Fibroblast of skin of back (primary cell): ENCODE data around the gene ANKRD12.
A peak's percentile ranks its signal among the peaks of the same experiment; 100 is the strongest.

Experiments
- DNase-seq: peaks from one replicate; pipeline ENCODE4 v3.0.0-alpha.2; 2013

Gene ANKRD12

DNA sequence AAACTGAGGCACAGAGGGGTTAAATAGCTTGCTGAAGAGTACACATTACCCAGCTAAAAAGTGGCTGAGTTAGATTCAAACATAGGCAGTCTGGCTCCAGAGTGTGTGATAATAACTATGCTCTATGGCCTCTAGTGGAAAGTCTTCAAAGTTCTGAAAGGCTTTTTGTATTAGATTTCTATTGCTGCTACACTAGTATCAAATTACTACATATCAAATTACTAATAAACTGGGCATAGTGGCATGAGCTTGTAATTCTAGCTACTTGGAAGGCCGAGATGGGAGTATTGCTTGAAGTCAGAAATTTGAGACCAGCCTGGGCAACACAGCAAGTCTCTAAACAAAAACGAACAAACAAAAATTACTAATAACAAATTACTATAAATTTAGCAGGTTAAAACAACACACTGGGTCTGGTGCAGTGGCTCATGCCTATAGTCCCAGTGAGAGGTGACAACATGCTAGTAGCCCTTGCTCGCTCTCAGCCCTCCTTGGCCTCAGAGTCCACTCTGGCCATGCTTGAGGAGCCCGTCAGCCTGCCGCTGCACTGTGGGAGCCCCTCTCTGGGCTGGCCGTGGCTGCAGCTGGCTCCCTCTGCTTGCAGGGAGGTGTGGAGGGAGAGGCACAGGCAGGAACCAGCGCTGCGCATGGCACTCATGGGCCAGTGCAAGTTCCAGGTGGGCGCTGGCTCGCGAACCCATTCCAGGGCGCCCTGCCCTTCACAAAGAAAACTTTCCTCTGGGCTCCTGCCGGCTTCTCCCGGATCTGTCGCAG lies 159.8 kb downstream of the ANKRD12 start:
- no peak for DNase-seq

DNA sequence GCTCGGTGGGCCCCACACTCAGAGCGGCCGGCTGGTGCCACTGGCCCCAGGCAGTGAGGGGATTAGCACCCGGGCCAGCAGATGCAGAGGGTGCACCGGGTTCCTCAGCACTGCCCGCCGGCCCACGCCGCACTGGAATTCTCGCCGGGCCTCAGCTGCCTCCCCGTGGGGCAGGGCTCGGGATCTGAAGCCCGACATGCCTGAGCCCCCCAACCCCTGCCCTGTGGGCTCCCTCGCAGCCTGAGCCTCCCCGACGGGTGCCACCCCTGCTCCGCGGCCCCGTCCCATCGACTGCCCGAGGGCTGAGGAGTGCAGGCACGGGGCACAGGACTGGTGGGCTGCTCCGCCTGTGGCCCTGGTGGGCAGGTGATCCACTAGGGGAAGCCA lies 160.4 kb downstream of the ANKRD12 start:
- no peak for DNase-seq

DNA sequence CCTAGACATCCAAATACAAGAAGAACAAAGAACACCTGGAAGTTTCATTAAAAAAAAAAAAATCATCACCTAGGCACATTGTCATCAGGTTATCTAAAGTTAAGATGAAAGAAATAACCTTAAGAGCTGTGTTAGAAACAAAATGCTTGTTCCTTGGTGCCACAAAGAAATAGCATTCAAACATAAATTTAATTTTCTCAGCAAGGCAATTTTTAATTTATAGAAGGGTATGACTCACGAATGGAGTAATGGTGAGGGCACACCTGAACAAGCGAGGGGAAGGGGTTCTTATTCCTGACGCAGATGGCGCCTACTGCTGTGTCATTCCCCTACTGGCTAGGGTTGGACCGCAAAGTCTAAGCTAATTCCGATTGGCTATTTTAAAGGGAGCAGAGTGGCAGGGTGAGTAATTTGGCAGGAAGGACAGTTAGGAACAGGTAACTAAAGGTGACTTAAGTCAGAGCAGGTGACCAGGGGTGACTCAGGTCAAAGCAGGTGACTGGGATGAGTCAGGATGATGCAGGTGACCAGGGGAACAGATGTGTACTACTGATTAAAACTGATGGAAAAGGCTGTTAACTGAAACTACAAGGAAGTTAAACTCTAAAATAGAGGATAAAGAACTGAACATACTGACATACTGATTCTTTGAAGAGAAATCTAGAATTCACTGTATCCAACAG lies 167.9 kb downstream of the ANKRD12 start:
- no peak for DNase-seq

DNA sequence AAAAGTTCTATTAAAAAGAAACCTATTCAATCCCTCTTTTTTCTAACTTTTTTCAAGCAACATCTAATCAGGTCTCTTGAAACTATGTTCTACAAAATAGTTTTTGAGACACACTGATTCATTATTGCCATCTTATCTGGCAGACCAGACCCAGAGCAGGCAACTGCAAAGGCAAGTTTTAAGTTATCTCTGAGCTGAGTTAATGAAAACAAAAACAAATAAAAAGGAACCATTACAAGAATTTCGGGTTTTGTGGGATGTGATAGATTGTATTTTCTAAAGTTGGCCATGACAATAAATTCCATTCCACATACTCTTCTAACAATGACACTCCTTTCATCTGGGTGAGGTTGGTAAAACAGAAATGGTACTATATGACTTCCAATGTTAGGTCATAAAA lies 182.8 kb downstream of the ANKRD12 start:
- DNase-seq: no peak

DNA sequence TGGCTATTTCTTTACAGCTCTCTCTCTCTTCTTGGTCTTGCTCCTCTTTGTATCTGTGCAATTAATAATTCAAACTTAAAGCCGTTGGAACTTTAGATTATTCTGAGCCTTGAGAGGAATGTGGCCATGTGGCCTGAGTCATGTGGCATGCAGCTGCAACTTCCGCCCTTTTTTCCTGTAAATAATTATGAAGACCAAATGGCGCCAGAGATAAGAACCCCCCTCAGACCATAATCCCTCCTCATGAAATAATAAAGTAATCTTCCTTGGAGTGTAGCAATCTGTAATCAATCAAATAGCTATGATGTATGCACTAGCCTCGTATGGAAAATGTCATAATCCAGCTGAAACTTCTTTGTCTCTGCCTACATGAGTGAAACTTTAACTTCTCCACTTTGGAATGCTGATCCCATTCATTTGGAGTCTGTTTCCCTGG lies 184.5 kb downstream of the ANKRD12 start:
- peak; percentile 80 for DNase-seq

DNA sequence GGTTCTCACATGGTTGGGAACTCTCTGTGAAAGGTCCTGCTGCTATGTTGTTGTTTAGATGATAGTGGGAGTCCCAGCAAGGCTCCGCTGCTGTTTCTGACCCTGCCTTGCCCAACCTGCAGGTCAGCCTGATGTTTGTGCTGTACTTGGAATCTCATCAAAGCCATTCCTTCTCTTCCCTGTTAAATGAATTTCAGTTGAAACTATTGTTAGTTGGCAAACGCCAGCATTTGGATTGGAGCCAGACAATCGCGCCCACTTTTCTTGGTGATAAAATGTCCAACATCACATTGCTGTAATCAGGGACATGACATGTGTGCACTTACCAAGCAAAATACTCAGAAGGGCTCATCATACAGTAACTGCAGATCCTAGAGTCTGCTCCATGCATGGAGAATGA lies 185.2 kb downstream of the ANKRD12 start:
- no peak for DNase-seq

DNA sequence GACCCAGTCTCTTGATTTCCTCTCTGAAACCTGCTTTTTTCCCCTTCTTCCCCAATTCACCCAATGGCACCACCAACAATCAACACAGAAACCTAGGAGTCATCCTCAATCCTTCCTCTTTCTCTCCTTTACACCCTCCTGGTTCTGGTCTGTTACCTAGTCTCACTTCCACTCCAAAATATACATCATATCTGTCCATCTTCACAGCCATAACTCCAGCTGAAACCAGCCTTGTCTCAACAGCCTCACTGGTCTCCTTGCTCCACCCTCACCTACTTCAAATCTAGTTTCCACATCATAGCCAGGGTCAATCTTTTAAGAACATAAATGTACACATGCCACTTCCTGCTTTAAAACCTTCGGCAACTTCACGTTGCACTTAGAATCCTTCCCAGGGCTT lies 186.2 kb downstream of the ANKRD12 start:
- DNase-seq: no peak

DNA sequence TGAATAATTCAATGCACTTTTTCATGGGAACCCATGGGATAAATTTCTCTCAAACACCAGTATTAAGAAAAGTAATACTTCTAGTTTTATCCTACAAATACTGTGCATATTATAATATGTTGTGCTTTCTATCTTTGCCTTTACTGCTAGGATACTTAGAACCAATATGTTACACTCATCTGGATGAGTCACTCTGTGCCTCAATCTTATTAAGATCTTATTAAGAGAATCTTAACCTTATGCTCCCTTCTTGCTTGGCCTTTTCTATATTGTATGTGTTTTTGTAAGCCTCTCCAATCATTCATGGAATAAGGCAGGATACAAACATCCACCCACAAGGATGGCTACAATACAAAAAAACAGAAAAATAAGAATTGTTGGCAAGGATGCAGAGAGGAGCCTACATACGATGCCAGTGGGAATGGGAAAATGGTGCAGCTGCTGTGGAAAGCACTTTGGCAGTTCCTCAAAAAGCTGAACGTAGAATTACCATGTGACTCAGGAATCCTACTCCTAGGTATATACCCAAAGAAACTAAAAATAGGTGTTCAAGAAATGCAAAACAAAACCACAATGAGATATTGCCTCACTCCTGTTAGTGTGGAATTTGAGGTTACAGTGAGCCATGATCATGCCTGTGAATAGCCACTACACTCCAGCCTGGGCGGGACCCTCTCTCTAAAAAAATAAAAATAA lies 187.3 kb downstream of the ANKRD12 start:
- no peak for DNase-seq

DNA sequence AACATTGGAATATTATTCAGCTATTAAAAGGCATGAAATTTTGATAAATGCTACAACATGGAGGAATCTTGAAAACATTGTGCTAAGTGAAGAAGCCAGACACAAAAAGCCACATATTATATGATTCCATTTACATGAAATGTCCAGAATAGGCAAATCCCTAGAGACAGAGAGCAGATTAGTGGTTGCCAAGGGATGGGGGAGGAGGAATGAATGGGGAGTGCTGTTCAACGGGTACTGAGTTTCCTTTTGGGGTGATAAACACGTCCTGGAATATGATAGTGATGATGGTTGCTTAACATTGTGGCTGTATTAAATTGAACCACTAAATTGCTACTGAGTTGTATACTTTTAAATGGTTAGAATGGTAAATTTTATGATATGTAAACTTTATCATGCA lies 189.1 kb downstream of the ANKRD12 start:
- no peak for DNase-seq

DNA sequence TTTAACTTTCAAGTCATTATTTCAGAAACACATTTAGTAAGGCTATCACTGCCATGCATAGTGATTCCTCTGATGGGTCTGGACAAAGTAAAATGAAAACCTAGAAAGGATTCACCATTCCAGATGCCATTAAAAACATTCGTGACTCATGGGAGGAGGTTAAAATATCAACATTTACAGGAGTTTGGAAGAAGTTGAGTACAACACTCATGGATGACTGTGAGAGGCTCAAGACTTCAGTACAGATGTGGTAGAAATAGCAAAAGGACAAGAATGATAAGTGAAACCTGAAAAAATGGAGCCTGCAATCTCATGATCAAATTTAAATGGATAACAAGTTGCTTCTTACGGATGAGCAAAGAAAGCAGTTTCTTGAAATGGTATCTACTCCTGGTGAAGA lies 192.2 kb downstream of the ANKRD12 start:
- DNase-seq: no peak

DNA sequence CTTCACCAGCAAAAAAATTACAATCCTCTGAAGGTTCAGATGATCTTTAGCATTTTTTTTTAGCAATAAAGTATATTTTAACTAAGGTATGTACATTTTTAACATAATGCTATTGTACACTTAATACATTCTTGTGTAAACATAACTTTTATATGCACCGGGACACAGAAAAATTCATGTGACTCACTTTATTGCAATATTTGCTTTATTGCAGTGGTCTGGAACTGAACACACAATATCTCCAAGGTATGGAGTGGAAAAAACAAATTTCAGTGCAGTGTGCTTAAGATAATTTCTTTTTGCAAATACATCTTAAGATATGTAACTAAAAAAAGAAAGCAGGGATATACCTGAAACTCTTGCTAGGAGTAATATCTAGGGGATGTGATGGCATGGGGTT lies 192.9 kb downstream of the ANKRD12 start:
- DNase-seq: no peak

DNA sequence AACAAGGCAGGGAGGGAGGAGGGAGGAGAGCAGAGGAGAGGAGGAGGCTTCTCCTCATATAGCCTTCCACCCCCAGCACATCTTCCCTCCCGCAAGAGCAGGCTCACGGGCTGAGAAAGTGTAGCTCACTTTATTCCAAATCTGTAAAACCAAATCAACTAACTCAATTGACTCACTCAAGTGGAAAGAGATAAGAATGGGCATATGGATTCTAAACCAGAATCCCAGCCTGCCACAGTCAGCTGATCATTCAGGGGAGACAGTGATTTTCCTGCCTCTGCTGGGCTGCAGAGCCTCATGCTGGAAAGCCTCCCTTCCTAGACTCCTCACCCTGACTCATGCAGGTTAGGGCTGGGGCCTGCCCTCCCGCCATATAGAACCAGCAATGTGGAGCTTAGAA lies 193.8 kb downstream of the ANKRD12 start:
- DNase-seq: no peak

DNA sequence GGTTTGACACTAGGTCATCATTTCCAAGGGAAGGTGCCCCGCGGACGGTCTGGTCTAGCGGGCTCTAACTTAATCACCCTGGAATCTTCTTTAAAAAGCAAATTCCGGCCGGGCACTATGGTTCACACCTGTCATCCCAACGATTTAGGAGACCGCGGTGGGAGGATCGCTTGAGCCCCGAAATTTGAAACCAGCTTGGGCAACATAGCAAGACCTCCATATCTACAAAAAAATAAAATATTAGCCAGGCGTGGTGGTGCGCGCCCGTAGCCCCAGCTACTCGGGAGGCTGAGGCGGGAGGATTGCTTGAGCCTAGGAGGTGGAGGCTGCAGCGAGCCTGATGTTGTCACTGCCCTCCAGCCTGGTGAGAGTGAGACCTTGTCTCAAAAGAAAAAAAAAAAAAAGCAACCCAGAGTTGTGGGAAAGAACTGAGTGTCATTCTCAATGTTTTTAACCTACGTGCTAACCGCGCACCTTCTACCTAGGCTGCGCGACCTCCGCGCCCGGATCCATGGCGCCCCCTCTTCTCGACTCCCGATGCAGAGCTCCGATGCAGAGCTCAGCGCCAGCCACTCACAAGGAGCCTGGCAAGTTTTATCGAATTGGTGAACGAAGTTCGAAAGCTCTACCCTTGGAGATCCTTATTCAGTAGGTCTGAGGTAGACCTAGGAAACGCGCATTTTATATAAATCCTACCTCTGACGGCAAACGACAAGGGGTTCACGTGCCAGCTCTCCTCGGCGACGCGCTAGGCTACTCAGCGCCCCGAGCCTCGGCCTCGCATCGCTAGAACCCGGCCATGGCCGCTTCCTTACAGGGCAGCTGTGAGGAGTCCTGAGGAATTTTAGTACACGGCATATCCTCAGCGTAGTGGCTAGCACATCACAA lies 197.1 kb downstream of the ANKRD12 start:
- no peak for DNase-seq

DNA sequence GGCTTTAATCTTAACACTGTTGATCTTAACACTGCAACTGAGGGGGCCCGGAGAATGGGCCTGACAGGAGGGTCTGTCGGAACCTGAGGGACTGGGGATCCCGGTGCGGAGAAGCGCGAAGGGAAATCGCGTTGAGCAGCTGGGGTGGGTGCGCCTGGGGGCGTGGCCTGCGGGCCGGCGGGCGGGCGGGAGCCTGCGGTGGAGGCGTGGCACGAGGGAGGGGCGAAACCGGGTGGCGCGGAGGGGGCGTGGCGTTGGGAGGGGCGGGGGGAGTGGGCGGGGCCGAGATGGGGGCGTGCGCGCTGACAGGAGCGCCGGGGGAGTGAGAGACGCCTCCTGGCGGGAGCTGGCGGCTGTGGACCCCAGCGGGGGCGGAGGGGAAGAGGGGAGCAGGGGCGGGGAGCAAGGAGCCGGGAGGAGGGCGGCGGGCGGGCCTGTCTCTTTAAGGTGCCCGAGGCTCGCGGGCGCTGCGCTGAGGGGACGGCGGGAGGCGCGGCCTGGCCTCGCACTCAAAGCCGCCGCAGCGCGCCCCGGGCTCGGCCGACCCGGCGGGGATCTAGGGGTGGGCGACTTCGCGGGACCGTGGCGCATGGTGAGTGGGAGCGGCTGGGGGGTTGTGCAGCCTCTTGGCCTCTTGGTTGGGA lies 197.9 kb downstream of the ANKRD12 start, which contains the start of gene TWSG1:
TWSG1 (plus strand) TSS at position 445 of the 644 bp plus-strand sequence. CDS start 2,457 bp downstream, outside the sequence.
- peak; percentile 96 for DNase-seq

DNA sequence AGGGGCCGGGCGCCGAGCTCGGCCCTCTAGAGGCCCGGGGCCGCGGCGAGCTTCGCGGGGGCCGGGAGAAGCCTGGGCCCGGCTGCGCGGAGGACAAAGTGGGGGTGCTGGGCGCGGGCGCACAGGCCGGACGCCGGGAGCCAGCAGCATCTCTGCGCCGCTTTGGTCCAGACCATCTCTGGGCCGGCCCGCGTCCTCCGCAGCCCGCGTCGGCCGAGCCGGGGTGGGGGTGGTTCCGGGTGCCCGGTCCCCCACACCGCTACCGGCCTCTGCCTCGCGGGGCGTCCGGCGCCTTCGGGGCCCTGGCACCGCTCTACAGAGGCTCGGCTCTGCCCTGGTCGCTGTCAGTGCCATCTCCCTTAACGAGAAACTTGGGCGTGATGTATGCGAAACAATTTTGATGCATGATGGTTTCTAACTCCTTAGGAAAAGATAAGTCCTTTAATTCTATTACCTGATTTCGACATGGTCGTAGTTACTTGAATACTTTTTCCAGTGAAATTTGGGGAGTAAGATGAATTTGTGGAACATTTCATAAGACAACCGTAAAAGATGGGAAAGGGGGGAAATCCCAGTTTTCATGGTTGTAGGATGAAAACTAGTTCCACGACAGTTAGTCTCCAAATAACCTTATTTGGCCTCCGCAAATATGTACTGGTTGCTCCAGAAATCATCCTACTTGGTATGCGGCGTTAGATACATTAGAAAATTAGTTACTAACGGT lies 198.6 kb downstream of the ANKRD12 start:
- no peak for DNase-seq
